Kidney glomerular epithelial cell (primary cell): ENCODE measurements around the gene TOM1L1.
"Not testable (repeated sequence)": the region's sequence is repeated elsewhere in the genome, so short reads cannot be mapped to it uniquely, and the experiment has no call there.

Experiments used
- DNase-seq: peaks from one replicate; lab custom pipeline; 2025; lab: John Stamatoyannopoulos, UW

The TOM1L1 gene

GRCh38 chr17:54900457-54901229, at the start of gene TOM1L1:
Gene TOM1L1 (plus strand): TSS chr17:54900852. CDS start chr17:54900866, 14 bp downstream.
- peak; percentile 57 for DNase-seq

DNA sequence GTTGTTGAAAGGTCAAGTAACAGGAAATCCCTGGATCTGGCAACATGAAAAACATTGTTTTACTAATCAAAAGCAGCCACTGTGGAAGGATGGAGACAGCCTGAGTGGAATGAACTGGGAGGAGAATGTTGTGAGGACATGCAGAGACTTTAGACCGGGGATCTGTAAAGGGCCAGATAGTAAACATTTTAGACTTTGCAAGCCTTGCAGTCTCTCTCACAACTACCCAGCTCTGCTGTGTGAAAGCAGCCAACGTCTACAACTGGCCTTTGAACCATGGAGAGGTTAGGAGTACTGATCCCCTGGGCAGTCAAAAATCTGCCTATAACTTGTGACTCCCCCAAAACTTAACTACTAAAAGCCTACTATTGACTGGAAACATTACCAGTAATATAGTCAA, 41.5 kb upstream of the TOM1L1 start:
- no peak for DNase-seq

DNA sequence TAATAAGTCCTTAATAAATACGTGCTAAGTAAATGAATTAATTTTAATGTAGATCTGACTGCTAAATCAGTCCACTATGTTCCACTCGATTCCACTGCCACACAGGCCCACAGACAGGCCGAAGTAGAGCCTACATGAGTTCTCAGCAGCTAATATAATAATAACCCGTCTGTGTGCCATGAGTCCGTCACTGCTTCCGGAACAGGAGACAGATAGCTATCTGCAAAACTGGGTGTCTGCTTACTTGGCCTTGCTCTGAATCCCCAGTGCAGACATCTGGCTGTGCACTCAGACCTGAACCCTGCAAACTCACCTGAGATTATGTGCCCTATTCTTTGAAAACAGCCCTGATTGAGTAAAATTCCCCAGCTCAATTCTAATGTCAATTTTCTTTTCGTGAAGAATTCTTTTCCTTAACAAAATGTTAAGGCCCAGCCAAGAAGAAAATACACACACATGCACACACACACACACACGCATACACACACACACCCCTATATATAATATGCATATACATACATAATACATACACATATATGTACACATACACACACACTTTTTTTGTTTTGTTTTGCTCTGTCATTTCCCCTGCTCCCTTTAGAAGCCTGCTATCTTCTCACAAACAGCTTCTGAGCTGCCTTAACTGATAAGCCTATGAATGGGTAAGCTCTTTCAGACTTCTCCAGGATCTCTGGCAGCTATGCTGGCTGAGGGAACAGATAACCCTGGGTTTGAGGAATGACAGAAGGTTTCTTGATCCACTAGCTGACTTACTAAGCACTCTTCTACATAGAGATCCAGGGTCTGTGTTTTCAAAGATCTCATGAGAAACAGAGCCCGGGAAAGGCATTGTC, 39.8 kb upstream of the TOM1L1 start:
- DNase-seq: no peak

DNA sequence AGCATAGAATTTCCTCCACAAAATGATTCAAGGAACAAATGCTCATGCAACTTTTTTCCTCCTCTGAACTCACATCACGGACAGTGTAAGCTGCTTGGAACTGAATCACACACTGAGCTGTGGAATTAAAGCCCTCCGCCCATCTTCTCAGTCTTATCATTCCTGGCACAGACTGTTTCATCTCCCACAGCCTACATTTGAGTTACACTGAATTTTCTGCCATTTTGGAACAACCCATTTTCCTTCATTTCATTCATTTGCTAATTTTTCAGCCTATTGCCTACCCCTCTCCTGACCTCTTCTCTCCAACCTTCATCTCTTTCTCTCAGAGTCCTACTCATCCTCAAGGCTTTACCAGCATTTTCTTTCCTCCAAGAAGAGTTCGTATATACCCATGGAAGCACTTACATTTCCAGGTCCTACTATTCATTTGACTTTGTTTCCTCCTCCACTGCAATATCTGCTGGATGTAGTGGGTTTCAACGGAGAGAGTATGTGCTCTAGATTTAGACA, 39.1 kb upstream of the TOM1L1 start:
- no peak for DNase-seq

GRCh38 chr17:54863176-54863575, 37.5 kb upstream of the TOM1L1 start:
- DNase-seq: no peak

- no peak for DNase-seq
Measured at GRCh38 chr17:54864070-54864469, 36.6 kb upstream of the TOM1L1 start.

GRCh38 chr17:54864636-54865356, 35.9 kb upstream of the TOM1L1 start:
- DNase-seq: no peak

DNA sequence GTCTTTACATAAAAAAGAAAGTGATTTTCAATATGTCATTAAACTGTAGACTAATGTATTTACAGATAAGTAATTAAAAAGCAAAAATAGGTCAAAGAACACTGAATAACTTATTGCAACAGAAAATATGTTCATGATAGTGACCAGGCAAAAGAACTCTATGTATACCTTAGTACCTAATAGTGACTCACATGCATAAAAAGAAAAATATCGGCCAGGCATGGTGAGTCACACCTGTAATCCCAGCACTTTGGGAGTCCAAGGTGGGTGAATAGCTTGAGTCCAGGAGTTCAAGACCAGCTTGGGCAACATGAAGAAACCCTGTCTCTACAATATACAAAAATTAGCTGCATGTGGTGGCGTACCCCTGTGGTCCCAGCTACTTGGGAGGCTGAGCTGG, 33.0 kb upstream of the TOM1L1 start:
- no peak for DNase-seq

DNA sequence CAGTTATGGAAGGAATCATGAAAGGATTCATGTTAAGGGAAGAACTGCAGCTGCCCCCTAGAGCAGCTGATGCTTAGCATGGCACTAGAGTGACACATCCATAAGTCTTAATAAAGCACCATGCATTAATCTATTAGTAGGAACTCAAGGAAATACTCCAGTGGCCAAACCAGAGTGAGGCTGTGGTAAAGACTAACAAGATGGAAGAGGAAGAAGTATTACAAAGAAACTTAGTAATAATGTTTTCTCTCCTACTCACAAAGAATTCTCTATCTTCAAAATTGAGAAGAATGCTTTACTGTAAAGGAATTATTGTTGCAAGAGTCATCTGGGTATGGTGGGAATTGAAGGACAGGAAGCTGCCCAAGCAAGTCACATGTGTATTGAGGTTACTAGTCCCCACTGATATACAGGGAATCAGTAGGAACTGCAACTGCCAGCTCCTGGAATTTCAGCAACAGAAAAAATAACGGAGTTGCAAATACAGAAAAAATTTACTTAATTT, 29.9 kb upstream of the TOM1L1 start:
- DNase-seq: no peak

DNA sequence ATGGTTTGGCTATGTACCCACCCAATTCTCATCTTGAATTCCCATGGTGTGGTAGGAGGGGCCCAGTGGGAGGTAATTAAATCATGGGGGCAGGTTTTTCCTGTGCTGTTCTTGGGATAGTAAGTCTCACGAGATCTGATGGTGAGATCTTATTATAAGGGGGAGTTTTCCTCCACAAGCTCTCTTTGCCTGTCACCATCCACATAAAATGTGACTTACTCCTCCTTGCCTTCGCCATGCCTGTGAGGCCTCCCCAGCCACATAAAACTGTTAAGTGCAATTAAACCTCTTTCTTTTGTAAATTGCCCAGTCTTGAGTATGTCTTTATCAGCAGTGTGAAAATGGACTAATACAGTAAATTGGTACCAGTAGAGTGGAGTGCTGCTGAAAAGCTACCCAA, 24.7 kb upstream of the TOM1L1 start:
- not testable (repeated sequence) for DNase-seq

- no peak for DNase-seq
Measured at GRCh38 chr17:54876656-54877195, 23.9 kb upstream of the TOM1L1 start.

- no peak for DNase-seq
Measured at GRCh38 chr17:54881255-54881972, 19.2 kb upstream of the TOM1L1 start.

DNA sequence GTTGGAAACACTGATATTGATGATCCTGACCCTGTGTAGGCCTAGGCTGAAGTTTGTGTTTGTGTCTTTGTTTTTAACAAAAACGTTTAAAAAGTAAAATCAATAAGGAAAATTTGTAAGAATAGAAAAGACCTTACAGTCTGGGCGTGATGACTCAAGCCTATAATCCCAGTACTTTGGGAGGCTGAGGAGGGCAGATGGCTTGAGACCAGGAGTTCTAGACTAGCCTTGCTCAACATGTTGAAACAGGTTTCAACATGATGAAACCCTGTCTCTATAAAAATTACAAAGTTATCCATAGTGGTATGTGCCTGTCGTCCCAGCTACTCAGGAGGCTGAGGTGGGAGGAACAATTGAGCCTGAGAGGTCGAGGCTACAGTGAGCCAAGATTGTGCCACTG, 18.3 kb upstream of the TOM1L1 start:
- no peak for DNase-seq

GRCh38 chr17:54882950-54883349, 17.7 kb upstream of the TOM1L1 start:
- DNase-seq: no peak

DNA sequence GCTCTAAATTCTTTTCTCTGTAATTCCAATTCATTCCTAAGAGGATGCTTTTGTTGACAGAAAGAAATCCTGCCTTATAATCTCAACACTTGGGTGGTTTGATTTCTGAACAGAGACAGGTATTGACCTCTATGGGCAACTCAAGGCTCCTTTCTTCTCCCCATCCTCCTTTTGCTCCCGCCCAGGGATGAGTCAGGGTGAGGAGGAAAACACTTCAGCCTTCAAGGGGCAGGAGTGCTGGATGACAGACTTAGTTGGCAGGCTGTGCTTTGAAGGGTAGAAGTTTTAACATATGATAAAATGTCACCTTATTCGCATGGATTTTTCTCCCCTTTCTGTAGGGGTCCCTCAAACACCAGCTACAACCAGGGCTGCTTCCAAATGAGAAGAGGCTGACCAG, 16.7 kb upstream of the TOM1L1 start:
- DNase-seq: no peak

GRCh38 chr17:54887787-54888186, 12.9 kb upstream of the TOM1L1 start:
- no peak for DNase-seq

- no peak for DNase-seq
Measured at GRCh38 chr17:54888254-54888653, 12.4 kb upstream of the TOM1L1 start.

DNA sequence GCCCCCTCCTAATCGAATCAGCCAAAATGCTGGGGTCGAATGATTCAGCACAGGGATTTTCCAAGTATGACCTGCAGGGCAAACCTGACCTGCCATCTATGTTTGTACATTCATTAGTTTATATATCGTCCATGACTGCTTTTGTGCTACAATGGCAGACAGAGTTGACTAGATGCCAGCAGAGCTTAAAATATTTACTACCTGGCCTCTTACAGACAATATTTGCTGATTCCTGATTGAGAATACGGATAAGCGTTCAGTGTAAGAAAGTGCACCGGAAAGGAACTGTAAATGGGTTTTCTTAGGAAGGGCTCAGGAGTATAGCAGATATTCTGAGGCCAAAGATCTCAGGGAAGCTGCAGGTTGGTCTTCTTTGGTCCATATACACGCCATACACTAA, 11.7 kb upstream of the TOM1L1 start:
- DNase-seq: no peak

GRCh38 chr17:54891176-54891821, 9.4 kb upstream of the TOM1L1 start:
- peak; percentile 73 for DNase-seq

- no peak for DNase-seq
Measured at GRCh38 chr17:54892360-54892759, 8.3 kb upstream of the TOM1L1 start.

DNA sequence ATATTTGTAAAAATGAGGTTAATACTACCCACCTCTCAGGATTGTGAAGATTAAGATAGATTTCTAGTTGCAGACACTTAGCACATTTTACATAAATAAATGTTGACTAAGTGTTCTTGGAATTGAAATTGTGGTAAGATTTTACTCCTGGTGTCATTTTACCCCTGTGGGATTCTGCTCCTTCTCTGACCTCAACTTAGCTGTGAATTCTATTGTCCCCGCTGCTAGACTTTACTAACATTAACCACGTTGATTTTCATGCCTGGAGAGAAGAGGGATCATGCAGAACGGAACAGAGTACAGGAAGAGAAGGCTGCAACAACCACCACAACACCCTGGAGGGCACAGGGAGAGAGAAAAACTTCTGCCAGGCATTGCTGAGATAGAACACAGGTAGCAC, 2.1 kb upstream of the TOM1L1 start:
- no peak for DNase-seq
